Eye (tissue), 1 donor: Measurements from ENCODE around the gene ACOT11.

Experiments used
- DNase-seq: peaks from one replicate; pipeline ENCODE4 v3.0.0-alpha.2; 2015

The ACOT11 gene

DNA sequence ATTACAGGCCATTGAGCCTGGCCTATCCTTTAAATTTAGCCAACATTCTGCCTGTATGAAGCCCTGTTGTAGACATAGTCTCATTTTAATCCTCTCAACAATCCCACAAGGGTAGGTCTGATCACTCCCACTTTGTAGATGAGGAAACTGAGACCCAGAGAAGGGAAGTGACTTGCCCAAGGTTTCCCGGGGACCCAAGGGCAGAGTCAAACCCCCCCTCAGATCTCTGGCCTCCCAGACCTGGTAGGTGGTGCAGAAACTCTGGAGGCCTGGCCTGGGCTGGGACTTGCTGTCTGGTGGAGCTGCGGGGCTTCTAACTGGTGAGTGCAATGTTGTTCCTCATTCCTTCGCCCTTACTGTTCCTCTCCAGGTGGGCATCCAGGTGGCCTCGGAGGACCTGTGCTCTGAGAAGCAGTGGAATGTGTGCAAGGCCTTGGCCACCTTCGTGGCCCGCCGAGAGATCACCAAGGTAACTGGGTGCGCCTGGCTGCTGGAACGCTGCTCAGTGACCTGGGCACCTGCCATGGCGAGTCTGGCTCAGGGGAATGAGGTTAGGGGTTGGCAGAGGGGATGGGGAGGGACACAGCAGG, 45.6 kb downstream of the ACOT11 start:
- no peak for DNase-seq

DNA sequence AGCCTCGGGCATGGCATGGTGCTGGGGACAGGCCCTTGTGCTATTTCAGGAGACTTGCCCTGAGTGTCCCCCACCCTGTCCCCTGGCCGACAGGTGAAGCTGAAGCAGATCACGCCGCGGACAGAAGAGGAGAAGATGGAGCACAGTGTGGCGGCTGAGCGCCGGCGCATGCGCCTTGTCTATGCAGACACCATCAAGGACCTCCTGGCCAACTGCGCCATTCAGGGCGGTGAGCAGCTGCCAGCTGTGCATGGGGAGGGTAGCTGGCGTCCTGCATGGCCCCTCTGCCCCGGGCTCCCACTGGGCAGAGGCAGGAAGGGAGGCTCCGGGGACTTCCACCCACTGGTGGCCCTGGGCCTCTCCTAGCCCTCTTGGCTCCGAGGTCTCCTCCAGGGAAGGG, 46.4 kb downstream of the ACOT11 start:
- no peak for DNase-seq

GRCh38 chr1:54595956-54596498, 48.0 kb downstream of the ACOT11 start:
- DNase-seq: no peak

- DNase-seq: no peak
Measured at GRCh38 chr1:54596756-54597155, 48.7 kb downstream of the ACOT11 start.

- DNase-seq: no peak
Measured at GRCh38 chr1:54597455-54598030, 49.5 kb downstream of the ACOT11 start.

- no peak for DNase-seq
Measured at GRCh38 chr1:54599211-54599823, 51.3 kb downstream of the ACOT11 start.

DNA sequence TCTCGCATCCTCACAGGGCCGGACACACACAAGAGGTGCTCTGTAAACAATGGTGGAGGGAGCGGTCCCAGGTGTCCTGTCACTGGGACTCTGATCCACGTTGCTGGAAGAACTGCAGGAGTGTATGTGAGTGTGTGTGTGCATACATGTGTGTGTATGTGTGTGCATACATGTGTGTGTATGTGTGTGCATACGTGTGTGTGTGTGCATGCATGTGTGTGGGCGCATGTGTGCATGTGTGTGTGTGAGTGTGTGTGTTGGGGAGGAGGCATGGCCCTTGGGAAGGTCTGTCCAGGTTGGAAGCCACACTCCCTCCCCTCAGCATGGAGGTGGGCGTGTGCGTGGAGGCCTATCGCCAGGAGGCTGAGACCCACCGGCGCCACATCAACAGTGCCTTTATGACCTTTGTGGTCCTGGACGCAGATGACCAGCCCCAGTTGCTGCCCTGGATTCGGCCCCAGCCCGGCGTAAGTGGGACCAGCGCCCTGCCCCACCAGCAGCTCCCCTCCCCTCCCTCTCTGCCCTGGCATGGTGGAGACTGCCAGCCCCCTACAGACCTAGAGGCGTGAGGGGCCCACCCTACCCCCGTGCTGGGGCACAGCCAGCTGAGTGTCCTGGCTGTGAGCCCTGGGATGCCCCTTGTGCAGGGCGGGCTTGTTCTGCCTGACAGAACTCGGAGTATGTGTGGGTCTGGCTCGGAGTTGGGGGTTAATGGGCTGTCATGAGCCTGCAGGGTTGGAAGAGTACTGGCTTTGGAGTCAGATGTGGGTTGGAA, 53.1 kb downstream of the ACOT11 start:
- DNase-seq: no peak

GRCh38 chr1:54601730-54602129, 53.7 kb downstream of the ACOT11 start:
- DNase-seq: no peak

DNA sequence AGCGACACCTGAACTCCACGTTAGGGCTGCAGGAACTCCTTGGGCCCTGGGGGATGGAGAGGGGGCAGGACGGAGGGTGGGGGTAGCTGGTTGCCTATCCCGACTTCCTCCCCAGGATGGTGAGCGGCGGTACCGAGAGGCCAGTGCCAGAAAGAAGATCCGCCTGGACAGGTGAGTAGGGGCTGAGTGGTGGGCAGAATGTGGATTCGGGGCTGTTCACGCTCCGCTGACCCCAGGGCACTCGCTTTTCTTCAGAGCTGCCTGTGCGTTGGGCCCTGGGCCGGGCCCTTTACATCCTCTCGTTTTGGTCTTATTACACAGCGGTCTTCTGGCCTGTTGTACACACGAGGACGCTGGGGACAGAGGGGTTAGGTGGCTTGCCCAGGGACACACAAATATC, 54.5 kb downstream of the ACOT11 start:
- DNase-seq: no peak

GRCh38 chr1:54603241-54603640, 55.2 kb downstream of the ACOT11 start:
- DNase-seq: no peak

- no peak for DNase-seq
Measured at GRCh38 chr1:54604051-54604450, 56.0 kb downstream of the ACOT11 start.

DNA sequence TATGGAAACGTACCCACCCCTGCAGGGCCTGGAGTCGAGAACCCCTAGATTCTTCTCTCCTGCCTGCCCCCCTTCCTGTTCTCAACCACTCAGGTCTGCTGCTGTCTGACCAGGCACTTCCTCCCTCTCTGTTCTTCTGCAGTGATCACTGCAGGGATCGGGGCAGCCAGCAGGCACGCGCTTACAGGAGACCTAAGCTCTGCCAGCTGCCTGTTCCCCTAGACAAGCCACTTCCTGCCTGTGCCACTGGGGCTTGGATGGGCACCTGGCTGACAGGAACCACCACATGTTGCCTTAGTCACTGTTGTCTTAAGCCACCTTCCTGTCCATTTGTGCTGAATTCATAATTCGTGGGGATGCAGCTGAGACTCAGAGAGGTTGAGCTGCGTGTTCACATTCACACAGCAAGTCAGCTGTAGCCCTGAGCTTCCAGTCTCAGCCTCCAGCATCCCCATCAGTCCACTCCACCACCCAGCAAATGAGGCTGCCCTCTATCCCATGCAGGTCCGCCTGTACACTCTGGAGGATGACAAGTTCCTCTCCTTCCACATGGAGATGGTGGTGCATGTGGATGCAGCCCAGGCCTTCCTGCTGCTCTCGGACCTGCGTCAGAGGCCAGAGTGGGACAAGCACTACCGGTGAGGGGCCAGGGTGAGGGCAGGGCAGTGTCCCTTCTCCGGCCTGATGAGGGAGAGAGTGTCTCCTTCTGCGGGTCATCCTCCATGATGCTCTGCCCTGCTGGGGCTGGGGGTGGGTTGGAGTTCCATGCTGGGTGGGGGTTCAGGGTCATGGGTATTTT, 56.7 kb downstream of the ACOT11 start:
- no peak for DNase-seq

DNA sequence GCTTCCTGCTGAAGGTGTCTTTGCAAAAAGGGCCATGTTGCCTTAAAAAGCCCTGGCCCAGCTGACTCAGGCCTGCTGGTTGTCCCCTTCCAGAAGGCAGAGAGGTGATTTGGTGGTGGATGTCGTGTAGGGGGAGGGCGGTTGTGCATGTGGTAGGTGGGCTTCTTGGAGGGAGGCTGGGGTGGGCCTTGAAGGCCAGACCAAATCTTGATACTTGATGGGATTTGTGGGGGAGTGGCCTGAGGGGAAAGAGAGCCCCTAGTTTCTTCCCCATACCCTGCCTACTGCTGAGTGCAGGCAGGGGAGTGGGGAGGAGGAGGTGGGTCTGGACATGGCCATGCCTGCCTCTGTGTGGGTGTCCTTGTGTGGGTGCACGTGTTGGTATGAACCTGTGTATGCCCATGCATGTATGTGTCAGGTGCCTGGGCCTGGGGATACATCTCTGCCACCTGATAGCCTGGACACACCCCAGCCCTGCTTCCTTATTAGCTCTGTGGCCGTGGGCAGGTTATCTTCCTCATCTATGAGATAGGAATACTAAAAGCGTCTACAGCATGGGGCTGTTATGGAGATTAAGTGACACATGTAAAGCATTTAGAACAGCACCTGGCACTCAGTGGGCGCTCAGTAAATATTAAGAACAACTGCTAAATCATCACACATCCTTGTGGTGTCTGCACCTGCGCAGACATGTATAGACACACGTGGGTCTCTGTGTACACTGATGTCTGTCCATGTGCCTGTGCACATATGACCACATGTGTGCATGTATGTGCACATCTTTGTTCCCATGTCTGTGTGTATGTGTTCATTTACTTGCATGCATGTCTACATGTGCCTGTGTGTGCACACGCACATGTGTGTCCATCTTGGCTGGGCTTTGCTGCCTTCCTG, 58.3 kb downstream of the ACOT11 start:
- no peak for DNase-seq

GRCh38 chr1:54606990-54607325, 58.9 kb downstream of the ACOT11 start:
- no peak for DNase-seq

GRCh38 chr1:54607821-54608565, 60.0 kb downstream of the ACOT11 start:
- DNase-seq: no peak

- DNase-seq: no peak
Measured at GRCh38 chr1:54608566-54609230, 60.7 kb downstream of the ACOT11 start.

DNA sequence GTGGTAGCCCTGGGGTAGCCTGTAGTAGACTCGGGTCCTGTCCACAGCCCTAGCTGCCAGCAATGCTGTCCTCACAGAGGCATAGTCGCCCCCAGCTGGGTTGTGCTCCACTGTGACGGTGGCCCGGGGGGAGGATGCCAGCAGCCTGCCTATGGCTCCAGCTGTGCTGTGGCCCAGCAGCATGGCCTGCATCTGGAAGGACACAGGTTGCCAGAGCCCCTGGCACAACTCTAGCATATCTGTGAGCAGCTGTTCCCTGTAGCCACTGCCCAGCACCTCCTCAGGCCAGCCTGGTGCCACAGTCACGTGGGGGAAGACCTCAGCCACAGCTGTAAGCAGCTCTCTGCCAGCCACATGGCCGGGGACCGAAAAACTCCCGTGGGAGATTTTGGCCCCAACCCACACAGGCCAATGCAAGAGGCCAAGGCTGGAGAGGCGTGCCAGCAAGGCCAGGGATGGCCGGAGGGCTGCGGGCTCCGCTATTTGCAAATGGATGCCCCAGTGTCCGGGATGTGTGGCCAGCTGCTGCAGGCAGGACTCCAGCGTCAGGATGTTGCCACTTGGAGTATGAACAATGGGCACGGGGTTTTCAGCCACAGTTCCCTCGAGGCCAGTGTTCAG, 61.4 kb downstream of the ACOT11 start:
- no peak for DNase-seq

- no peak for DNase-seq
Measured at GRCh38 chr1:54610048-54610447, 62.0 kb downstream of the ACOT11 start.

GRCh38 chr1:54610601-54611580, 62.9 kb downstream of the ACOT11 start:
- no peak for DNase-seq
